GM12801 (cell line): ENCODE data around the gene SLC7A6.

Experiments
- CTCF ChIP-seq: IDR thresholded peaks from one replicate; pipeline ENCODE4 v1.5.1; 2011; ENCODE audit warnings: control low read depth; ENCODE audit not compliant: insufficient read length; ENCODE audit errors: extremely low read depth

SLC7A6 gene

GRCh38 chr16:68244481-68244902, 19.8 kb upstream of the SLC7A6 start:
- no peak for TF ChIP-seq CTCF

GRCh38 chr16:68244903-68245853, 19.1 kb upstream of the SLC7A6 start, which contains the start of gene PLA2G15:
TSS of gene PLA2G15 (plus strand) at chr16:68245373. CDS start at chr16:68245427, 54 bp downstream.
- TF ChIP-seq CTCF = no peak

- no peak for TF ChIP-seq CTCF
Observed at GRCh38 chr16:68246121-68246520, 18.2 kb upstream of the SLC7A6 start.

GRCh38 chr16:68246666-68247065, 17.7 kb upstream of the SLC7A6 start:
- TF ChIP-seq CTCF = no peak

- TF ChIP-seq CTCF = no peak
Observed at GRCh38 chr16:68247400-68247799, 16.9 kb upstream of the SLC7A6 start.

GRCh38 chr16:68247932-68248331, 16.4 kb upstream of the SLC7A6 start:
- no peak for TF ChIP-seq CTCF

- TF ChIP-seq CTCF = no peak
Observed at GRCh38 chr16:68249371-68249770, 15.0 kb upstream of the SLC7A6 start.
